Endothelial cell (in vitro differentiated cells): Measurements from ENCODE around the gene SECISBP2. TPM values are rescaled to one million over a fixed set of nuclear protein-coding genes. Genes with fewer than 3 reads are reported as not detected.

Source experiments
- DNase-seq: peaks from one replicate; pipeline ENCODE4 v3.0.0; 2021; ENCODE audit warnings: low spot score
- H3K27ac Mint-ChIP-seq: one replicate; pipeline ENCODE4 v1.8.0; 2021; ENCODE audit warnings: mixed read lengths, inconsistent platforms; ENCODE audit not compliant: unreplicated experiment
- H3K27me3 Mint-ChIP-seq: one replicate; pipeline ENCODE4 v1.8.0; 2021; ENCODE audit warnings: mild to moderate bottlenecking, moderate library complexity, mixed read lengths, inconsistent platforms; ENCODE audit not compliant: unreplicated experiment
- H3K36me3 Mint-ChIP-seq: one replicate; pipeline ENCODE4 v1.8.0; 2021; ENCODE audit warnings: mild to moderate bottlenecking, low read depth, mixed read lengths, inconsistent platforms; ENCODE audit not compliant: unreplicated experiment
- H3K4me1 Mint-ChIP-seq: one replicate; pipeline ENCODE4 v1.8.0; 2021; ENCODE audit warnings: mild to moderate bottlenecking, mixed read lengths, inconsistent platforms; ENCODE audit not compliant: unreplicated experiment
- H3K4me3 Mint-ChIP-seq: one replicate; pipeline ENCODE4 v1.8.0; 2021; ENCODE audit warnings: mild to moderate bottlenecking, mixed read lengths, inconsistent platforms; ENCODE audit not compliant: unreplicated experiment
- H3K9me3 Mint-ChIP-seq: one replicate; pipeline ENCODE4 v1.8.0; 2021; ENCODE audit warnings: mixed read lengths, inconsistent platforms; ENCODE audit not compliant: unreplicated experiment
- total RNA-seq: library from RNA; stranded (reverse); fragmentation: NEBNext Ultra II Directional; extraction: Animal tissue kit (Norgen Biotek cat#: 25700); gene quantifications from one replicate; pipeline ENCODE4 v1.2.1, GENCODE V29; 2021; ENCODE audit not compliant: unreplicated experiment
- TF ChIP-seq, protein P1 (sequence below): fragments of 200-600 bp; sonication (generic); IDR thresholded peaks from one replicate; pipeline ENCODE4 v1.5.0; 2021; ENCODE audit warnings: antibody characterized with exemption; ENCODE audit not compliant: unreplicated experiment

The SECISBP2 gene
- total RNA-seq, 1 donor from 2014 or later: 41.3 TPM

DNA sequence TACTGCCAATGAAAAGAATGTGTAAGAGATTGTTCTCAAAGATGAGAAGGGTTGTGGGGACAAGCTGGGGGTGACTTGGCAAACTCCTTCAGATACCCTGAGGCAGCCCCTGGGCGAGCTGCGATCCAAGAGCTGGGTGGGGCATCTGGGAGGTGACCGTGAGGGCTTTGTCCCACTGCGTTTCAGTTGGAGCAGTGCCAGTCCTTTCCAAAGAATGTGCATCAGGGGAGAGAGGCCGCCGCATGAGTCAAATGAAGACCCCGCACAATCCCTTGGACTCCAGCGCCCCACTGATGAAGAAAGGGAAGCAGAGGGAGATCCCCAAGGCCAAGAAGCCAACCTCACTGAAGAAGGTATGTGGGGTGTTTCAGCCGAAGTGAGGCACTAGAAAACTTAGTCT lies 28.4 kb downstream of the SECISBP2 start:
- Mint-ChIP-seq H3K4me3 (no peak overlapping the region), H3K36me3 (peaks cover 54% of the 10 kb centered on the region), H3K27ac (no peak overlapping the region), H3K9me3 (no peaks in the 10 kb centered on the region), H3K27me3 (no peaks in the 10 kb centered on the region), H3K4me1 (no peaks in the 10 kb centered on the region)
- TF ChIP-seq, protein P1, sequence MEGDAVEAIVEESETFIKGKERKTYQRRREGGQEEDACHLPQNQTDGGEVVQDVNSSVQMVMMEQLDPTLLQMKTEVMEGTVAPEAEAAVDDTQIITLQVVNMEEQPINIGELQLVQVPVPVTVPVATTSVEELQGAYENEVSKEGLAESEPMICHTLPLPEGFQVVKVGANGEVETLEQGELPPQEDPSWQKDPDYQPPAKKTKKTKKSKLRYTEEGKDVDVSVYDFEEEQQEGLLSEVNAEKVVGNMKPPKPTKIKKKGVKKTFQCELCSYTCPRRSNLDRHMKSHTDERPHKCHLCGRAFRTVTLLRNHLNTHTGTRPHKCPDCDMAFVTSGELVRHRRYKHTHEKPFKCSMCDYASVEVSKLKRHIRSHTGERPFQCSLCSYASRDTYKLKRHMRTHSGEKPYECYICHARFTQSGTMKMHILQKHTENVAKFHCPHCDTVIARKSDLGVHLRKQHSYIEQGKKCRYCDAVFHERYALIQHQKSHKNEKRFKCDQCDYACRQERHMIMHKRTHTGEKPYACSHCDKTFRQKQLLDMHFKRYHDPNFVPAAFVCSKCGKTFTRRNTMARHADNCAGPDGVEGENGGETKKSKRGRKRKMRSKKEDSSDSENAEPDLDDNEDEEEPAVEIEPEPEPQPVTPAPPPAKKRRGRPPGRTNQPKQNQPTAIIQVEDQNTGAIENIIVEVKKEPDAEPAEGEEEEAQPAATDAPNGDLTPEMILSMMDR: no peak
- no peak for DNase-seq

DNA sequence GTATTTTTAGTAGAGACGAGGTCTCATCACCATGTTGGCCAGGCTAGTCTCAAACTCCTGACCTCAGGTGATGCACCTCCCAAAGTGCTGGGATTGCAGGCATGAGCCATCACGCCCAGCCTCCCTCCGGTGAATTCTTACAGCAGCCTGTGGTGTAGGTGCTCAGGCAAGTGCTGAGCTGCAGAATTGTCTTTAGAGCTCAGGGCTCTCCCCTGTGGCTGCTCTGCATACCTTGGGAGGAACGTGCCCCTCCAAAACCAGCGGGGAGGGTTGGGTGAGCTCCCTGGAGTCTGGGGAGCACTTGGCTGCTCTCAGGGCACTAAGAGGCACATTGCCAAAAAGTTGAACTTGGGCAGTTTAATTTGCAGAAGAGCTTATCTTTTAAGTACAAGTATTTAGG lies 29.4 kb downstream of the SECISBP2 start:
- H3K4me1 Mint-ChIP-seq: no peaks in the 10 kb centered on the region
- no peak for DNase-seq
- TF ChIP-seq, protein P1: no peak

DNA sequence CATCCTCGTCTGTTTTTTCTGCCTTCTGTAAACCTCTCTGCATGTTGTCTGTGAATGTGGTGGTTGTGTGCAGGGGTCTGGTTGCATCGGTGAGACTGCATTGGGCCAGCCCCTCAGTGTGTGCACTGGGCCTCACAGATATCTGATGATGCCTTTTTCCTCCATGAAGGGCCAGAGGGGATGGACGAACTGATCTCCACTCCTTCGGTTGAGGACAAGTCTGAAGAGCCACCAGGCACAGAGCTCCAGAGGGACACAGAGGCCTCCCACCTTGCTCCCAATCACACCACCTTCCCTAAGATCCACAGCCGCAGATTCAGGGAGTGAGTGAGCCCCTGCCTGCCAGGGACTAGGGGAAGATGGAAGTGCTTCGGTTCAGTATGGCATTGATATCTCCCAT lies 31.3 kb downstream of the SECISBP2 start:
- TF ChIP-seq, protein P1: no peak
- Mint-ChIP-seq H3K27ac (no peak overlapping the region), H3K36me3 (peaks cover 60% of the 10 kb centered on the region), H3K27me3 (no peaks in the 10 kb centered on the region), H3K4me1 (no peaks in the 10 kb centered on the region), H3K9me3 (no peaks in the 10 kb centered on the region), H3K4me3 (no peak overlapping the region)
- DNase-seq: no peak

More for the DNA sequence above, 29.4 kb downstream of the SECISBP2 start:
- no peaks in the 10 kb centered on the region for H3K9me3 Mint-ChIP-seq
- H3K36me3 Mint-ChIP-seq: peaks cover 61% of the 10 kb centered on the region
- H3K27me3 Mint-ChIP-seq: no peaks in the 10 kb centered on the region
- no peak overlapping the region for H3K27ac Mint-ChIP-seq
- H3K4me3 Mint-ChIP-seq: no peak overlapping the region

DNA sequence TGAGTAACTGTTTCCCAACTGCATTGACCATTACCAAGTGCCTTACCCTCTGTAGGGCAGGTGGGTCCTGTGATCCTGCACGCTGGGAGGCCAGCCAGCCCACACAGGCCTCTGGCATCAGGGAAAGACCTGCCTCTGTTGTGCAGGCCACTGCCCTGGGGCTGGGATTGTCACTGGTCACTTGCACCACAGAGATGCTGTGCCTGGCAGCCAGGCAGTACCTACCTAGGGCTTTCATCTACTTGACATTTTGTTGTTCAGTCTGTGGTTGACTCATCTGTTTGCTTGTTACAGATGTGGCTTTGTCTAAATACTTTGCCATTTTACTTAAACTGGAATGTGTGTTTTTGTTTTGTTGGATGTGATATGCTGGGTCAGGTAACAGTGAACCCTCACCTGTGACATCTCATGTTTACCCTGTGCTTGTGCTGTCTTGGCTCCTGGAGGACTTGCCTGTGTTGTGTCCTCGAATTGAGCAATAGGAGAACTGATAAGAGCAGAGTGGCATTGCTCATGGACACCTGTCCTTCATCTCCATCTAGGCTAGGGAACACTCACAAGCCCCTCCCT lies 32.8 kb downstream of the SECISBP2 start:
- no peak overlapping the region for H3K27ac Mint-ChIP-seq
- H3K27me3 Mint-ChIP-seq: no peaks in the 10 kb centered on the region
- TF ChIP-seq, protein P1: no peak
- no peaks in the 10 kb centered on the region for H3K9me3 Mint-ChIP-seq
- no peak overlapping the region for H3K4me3 Mint-ChIP-seq
- H3K4me1 Mint-ChIP-seq: no peaks in the 10 kb centered on the region
- peaks cover 53% of the 10 kb centered on the region for H3K36me3 Mint-ChIP-seq
- DNase-seq: no peak

DNA sequence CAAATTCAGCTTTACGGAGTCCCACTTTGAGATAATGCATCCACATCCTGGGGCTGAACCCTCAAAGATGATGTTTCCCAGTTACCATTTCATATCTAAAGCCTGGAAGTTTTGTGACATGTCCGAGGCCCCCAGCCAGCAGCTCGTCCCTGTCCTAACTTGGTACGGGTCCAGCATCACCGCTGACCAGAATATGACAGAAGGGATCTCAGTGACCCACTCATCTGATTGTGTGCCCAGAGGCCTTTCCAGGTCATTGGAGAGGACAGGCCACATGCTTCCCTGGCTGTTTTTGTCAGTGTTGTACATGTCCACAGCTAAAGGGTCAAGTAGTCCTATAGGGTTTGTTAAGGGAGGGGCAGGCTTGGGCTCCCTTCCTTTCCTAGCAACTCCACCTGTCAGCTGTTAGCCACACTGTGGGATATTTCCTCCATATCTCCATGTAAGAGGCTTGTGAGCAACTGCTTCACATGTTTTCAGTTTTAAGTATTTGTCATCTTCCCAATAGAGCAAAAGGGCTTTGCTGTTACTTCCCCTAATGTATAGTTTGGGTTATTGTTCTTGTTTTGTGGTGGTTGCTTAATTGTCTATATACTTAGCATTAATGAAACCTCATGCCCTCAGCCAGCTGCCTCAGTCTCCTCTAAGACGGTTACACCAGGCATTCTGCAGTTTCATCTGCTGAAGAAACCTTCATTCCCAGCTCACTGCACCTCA lies 33.4 kb downstream of the SECISBP2 start:
- Mint-ChIP-seq H3K36me3 (peaks cover 53% of the 10 kb centered on the region), H3K9me3 (no peaks in the 10 kb centered on the region), H3K27me3 (peaks cover 2% of the 10 kb centered on the region), H3K4me3 (no peak overlapping the region), H3K4me1 (no peaks in the 10 kb centered on the region), H3K27ac (no peak overlapping the region)
- TF ChIP-seq, protein P1: no peak
- DNase-seq: no peak
